GM23248 (cell line): ENCODE data around the gene RIN2.

Experiments
- EZH2 ChIP-seq: fragments of 200-600 bp; sonication (generic); IDR thresholded peaks from 2 replicates; pipeline ENCODE4 v1.6.1; 2018; ENCODE audit warnings: antibody characterized with exemption, mild to moderate bottlenecking; ENCODE audit not compliant: insufficient read depth, poor library complexity, severe bottlenecking
- EZH2phosphoT487 ChIP-seq: fragments of 200-600 bp; sonication (generic); IDR thresholded peaks from 2 replicates; pipeline ENCODE4 v1.6.1; 2018; ENCODE audit warnings: antibody characterized with exemption, moderate library complexity, mild to moderate bottlenecking, low read depth; ENCODE audit not compliant: insufficient read depth

- TF ChIP-seq EZH2 (no peak), EZH2phosphoT487 (no peak)
Observed at GRCh38 chr20:19720991-19721390, 37.1 kb upstream of the RIN2 start.
